B cell (primary cell): ENCODE results near the gene KRT74.

ENCODE experiments used
- EZH2 ChIP-seq: IDR thresholded peaks from 2 replicates; pipeline ENCODE4 v1.6.1; 2012; ENCODE audit warnings: borderline replicate concordance, low read depth, mild to moderate bottlenecking, moderate library complexity, low read length; ENCODE audit not compliant: insufficient read depth, poor library complexity, severe bottlenecking
- TF ChIP-seq, protein P1 (sequence below): fragments of 200-600 bp; IDR thresholded peaks from one replicate; pipeline ENCODE4 v1.8.0; 2022; ENCODE audit warnings: antibody characterized with exemption, mild to moderate bottlenecking

DNA sequence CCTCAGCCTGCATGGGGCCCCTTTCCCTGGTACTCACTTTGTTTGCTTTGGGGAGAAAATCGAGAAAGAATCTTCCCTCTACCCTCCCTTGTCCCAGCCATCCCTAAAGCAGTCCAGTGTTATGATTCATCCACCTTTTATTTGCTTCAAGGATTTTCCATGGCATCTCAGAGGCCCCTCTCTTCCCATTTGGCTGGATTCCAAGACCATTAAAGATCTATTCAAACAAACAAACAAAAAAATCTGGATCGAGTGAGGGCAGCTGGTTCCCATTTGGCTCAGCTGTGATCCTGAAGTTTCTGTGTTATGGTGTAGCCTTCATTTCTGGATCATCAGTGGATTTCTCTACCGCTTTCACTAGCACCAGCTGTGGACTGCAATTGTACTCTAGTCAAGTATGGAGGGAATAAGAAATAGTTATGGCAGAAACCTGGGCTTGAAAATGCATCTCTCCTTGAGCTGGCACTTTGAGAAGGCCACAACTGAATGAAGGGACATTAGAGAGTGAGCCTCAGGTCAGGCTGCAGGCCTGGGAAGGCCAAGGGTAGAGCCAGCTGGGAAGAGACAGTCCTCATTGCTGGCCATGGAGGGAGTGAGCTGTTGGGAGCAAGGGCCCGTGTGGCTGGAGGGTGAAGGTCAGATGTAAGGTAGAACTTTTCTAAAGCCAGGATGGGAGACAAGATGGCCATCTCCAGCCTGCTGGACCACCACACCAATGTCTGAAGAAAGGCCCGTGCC is 34.4 kb downstream of the KRT74 start:
- TF ChIP-seq, protein P1, sequence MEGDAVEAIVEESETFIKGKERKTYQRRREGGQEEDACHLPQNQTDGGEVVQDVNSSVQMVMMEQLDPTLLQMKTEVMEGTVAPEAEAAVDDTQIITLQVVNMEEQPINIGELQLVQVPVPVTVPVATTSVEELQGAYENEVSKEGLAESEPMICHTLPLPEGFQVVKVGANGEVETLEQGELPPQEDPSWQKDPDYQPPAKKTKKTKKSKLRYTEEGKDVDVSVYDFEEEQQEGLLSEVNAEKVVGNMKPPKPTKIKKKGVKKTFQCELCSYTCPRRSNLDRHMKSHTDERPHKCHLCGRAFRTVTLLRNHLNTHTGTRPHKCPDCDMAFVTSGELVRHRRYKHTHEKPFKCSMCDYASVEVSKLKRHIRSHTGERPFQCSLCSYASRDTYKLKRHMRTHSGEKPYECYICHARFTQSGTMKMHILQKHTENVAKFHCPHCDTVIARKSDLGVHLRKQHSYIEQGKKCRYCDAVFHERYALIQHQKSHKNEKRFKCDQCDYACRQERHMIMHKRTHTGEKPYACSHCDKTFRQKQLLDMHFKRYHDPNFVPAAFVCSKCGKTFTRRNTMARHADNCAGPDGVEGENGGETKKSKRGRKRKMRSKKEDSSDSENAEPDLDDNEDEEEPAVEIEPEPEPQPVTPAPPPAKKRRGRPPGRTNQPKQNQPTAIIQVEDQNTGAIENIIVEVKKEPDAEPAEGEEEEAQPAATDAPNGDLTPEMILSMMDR, result no peak
- no peak for TF ChIP-seq EZH2
